ENCODE results near the gene TSPAN32. TPM values are rescaled to one million over a fixed set of nuclear protein-coding genes. Genes with fewer than 3 reads are reported as not detected.

TSPAN32 gene
- polyA plus RNA-seq, 1 experiment: 0.42 TPM

DNA sequence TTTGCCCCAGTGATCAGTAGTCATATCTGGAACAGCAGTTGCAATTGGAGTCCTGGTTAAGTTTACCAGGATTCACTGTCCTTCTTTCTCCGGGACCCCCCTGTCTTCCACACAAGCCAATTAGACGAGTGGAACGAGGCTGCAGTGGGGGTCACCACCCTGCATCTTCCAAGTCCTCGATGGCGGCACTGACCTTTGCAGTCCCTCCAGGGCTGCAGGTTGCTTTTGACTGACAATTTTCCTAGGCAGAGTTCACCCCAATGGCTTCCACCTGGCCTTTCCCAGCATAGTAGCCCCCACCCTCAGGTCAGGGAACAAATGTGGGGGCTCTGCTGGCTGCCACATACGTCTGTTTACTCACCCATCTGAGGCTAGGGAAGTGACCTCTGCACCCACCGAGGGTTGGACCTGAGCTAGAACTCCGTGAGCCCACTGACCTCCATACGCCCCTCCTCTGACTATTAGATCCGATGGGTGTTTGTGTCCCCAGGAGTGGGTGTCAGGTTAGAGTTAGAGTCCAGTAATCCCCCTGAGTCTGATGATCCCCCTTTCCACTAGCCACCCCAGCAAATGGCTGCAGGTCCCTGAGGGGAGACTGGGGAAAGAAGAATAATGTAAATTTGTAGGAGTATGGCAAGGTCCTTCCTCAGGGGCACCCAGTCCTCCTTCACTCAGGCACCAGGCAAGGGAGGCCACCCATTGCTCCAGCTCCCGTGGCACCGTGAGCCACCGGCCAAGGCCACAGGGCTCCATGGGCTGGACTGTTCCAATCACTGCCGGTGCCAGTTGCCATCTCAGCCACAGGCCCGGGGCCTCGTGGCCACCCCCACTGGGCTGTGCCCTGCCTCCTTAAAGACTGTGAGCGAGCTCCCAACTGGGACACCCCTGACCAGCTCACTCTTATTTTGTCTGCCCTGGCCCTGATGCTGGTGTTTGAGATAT lies 5.6 kb upstream of the TSPAN32 start:
- POLR2A ChIA-PET: no interaction called here
- TF ChIP-seq CTCF (IDR thresholded peaks at IDR 0.05; ENCODE audit: insufficient read depth, low read depth, low read length): no peak
- CTCF ChIA-PET: interaction anchor here (1.4 to 3.6 kb wide), 3 partner anchors 9 to 145 kb away, joined by 4 to 25 read pairs (median 15); no protein-coding TSS in a partner anchor
- Histone ChIP-seq H3K27me3 (ENCODE audit: control insufficient read depth, insufficient read depth, low read length) (peaks cover 2% of the 10 kb centered on the region; the same call in 1 of the 2 replicates), H3K4me3 (ENCODE audit: low read depth, low read length) (no peak overlapping the region), H3K36me3 (ENCODE audit: control insufficient read depth, insufficient read depth, low read length) (no peaks in the 10 kb centered on the region)
- no peak for DNase-seq (ENCODE audit: low read depth)

- no peak for TF ChIP-seq CTCF (IDR thresholded peaks at IDR 0.05; ENCODE audit: insufficient read depth, low read depth, low read length)
- H3K36me3 ChIP-seq (ENCODE audit: control insufficient read depth, insufficient read depth, low read length): no peaks in the 10 kb centered on the region
- POLR2A ChIA-PET: no interaction called here
- CTCF ChIA-PET: interaction anchor here (1.0 to 3.6 kb wide), 4 partner anchors 8 to 145 kb away, joined by 3 to 25 read pairs (median 10); no protein-coding TSS in a partner anchor
- no peak overlapping the region for H3K4me3 ChIP-seq (ENCODE audit: low read depth, low read length)
- no peak for DNase-seq (ENCODE audit: low read depth)
- H3K27me3 ChIP-seq (ENCODE audit: control insufficient read depth, insufficient read depth, low read length): peaks cover 2% of the 10 kb centered on the region; the same call in 1 of the 2 replicates
Observed at GRCh38 chr11:2296913-2297622, 4.7 kb upstream of the TSPAN32 start.

DNA sequence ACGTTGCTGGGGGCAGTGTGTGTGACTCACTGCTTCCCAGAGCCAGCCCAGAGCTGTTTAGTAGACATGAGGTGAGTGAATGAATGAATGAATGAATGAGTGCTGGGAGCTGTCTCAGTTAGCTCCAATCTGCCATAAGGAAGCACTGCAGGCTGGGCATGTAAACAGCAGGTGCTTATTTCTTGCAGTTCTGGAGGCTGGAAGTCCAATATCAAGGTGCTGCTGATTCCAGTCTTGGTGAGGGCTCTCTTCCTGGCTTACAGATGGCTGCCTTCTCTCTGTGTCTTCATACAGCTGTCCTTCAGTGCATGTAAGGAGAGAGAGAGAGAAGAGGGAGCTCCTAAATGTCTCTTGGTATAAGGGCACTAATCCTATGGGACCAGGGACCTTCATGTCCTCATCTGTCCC lies 4.2 kb upstream of the TSPAN32 start:
- DNase-seq (ENCODE audit: low read depth): no peak

DNA sequence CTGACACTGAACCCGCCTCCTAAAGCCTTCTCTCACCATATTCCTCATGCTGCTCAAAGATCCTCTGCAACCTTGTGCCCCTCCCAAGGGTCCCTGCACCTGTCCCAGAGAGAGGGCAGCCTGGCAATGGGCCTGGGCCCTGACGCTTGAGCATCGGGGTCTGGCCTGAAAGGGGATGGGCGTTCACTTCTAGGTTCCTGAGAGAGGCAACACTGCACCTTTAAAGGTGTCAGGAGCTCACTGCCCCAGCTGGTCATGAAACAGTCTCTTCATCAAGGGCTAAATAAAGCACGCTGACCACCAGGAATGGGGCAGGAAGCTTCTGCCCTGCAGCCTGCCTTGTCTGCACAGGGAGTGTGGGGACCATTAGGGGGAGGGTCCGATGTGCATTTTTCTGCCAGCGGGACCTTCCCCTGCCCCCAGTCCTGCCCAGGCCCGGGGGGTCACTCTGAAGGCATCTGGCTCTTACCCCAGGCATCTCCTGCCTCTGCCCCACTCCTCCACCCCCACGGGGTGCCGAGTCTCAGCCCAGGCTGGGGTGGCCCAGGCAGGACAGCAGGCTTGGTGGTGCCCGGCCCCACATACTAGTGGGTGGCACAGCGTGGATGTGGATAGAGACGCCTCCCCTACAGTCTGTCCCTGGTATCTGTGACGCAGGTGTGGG lies 3.5 kb upstream of the TSPAN32 start:
- Histone ChIP-seq H3K27me3 (ENCODE audit: control insufficient read depth, insufficient read depth, low read length) (peaks cover 2% of the 10 kb centered on the region; the same call in 1 of the 2 replicates), H3K4me3 (ENCODE audit: low read depth, low read length) (no peak overlapping the region), H3K36me3 (ENCODE audit: control insufficient read depth, insufficient read depth, low read length) (no peaks in the 10 kb centered on the region)
- ChIA-PET CTCF (interaction anchor here (0.6 to 9.7 kb wide), 9 partner anchors 21 to 133 kb away, joined by 3 to 519 read pairs (median 3); partner anchors contain the start of gene TSSC4), POLR2A (no interaction called here)
- DNase-seq (ENCODE audit: low read depth): no peak
- no peak for TF ChIP-seq CTCF (IDR thresholded peaks at IDR 0.05; ENCODE audit: insufficient read depth, low read depth, low read length)

More for the DNA sequence above, 4.2 kb upstream of the TSPAN32 start:
- H3K36me3 ChIP-seq (ENCODE audit: control insufficient read depth, insufficient read depth, low read length): no peaks in the 10 kb centered on the region
- ChIA-PET POLR2A (no interaction called here), CTCF (interaction anchor here (1.0 to 2.3 kb wide), 3 partner anchors 23 to 123 kb away, joined by 3 to 25 read pairs (median 3); no protein-coding TSS in a partner anchor)
- H3K4me3 ChIP-seq (ENCODE audit: low read depth, low read length): no peak overlapping the region
- no peak for TF ChIP-seq CTCF (IDR thresholded peaks at IDR 0.05; ENCODE audit: insufficient read depth, low read depth, low read length)
- peaks cover 2% of the 10 kb centered on the region; the same call in 1 of the 2 replicates for H3K27me3 ChIP-seq (ENCODE audit: control insufficient read depth, insufficient read depth, low read length)

Measured in BJ (cell line).